Parathyroid adenoma (tissue), 2 donors: Measurements from ENCODE around the gene CCDC83.

Source experiments
- H2AFZ ChIP-seq: fragments of 300-600 bp; sonication (generic); one replicate; pipeline ENCODE4 v1.7.0; 2017; ENCODE audit warnings: antibody characterized with exemption, mild to moderate bottlenecking
- H3K27ac ChIP-seq: fragments of 300-600 bp; sonication (generic); one replicate; pipeline ENCODE4 v1.7.0; 2017
- H3K27me3 ChIP-seq: fragments of 300-600 bp; sonication (generic); one replicate; pipeline ENCODE4 v1.7.0; 2017; ENCODE audit warnings: low read length; ENCODE audit not compliant: control insufficient read depth, insufficient read depth
- H3K36me3 ChIP-seq: fragments of 300-600 bp; sonication (generic); one replicate; pipeline ENCODE4 v1.7.0; 2017; ENCODE audit warnings: low read length; ENCODE audit not compliant: control insufficient read depth, insufficient read depth
- H3K4me1 ChIP-seq: fragments of 300-600 bp; sonication (generic); one replicate; pipeline ENCODE4 v1.7.0; 2017; ENCODE audit warnings: control low read depth
- H3K4me2 ChIP-seq: fragments of 300-600 bp; sonication (generic); one replicate; pipeline ENCODE4 v1.7.0; 2017; ENCODE audit warnings: low read length
- H3K4me3 ChIP-seq: fragments of 300-600 bp; sonication (generic); one replicate; pipeline ENCODE4 v1.7.0; 2017; ENCODE audit warnings: low read depth, low read length
- H3K79me2 ChIP-seq: fragments of 300-600 bp; sonication (generic); one replicate; pipeline ENCODE4 v1.7.0; 2017; ENCODE audit warnings: control low read depth
- H3K9ac ChIP-seq: fragments of 300-600 bp; sonication (generic); one replicate; pipeline ENCODE4 v1.7.0; 2017; ENCODE audit warnings: mild to moderate bottlenecking
- H3K9me3 ChIP-seq: fragments of 300-600 bp; sonication (generic); one replicate; pipeline ENCODE4 v1.7.0; 2017; ENCODE audit warnings: low read length; ENCODE audit not compliant: control insufficient read depth
- CTCF ChIP-seq: fragments of 300-600 bp; sonication (generic); IDR thresholded peaks from one replicate; pipeline ENCODE4 v1.7.0; 2017; ENCODE audit warnings: antibody characterized with exemption, mild to moderate bottlenecking
- donor health status: primary hyperparathyroidism.

The CCDC83 gene

DNA sequence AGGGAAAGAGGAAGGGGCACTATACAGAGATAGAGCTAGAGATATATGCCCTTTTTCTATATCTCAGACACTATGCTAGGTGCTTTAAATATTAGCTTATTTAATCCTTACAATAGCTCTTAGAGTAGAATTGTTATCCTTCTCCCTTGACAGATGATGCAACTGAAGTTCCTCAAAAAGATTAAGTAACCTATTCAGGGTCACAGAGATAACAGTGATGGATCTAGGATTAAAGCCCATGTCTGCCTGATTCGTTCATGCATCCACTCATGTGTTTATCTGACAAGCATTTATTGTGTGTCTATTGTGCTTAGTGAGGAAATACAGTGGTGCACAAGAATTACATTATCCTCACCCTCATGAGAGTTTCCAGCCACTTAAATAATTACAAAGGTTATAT is 8.7 kb downstream of the CCDC83 start:
- H2AFZ ChIP-seq: no peak overlapping the region
- no peaks in the 10 kb centered on the region for H3K27me3 ChIP-seq
- no peaks in the 10 kb centered on the region for H3K79me2 ChIP-seq
- H3K9ac ChIP-seq: no peak overlapping the region
- no peaks in the 10 kb centered on the region for H3K9me3 ChIP-seq
- H3K4me2 ChIP-seq: no peak overlapping the region
- no peaks in the 10 kb centered on the region for H3K36me3 ChIP-seq
- TF ChIP-seq CTCF: no peak
- no peak overlapping the region for H3K4me3 ChIP-seq
- H3K4me1 ChIP-seq: no peaks in the 10 kb centered on the region
- no peak overlapping the region for H3K27ac ChIP-seq

DNA sequence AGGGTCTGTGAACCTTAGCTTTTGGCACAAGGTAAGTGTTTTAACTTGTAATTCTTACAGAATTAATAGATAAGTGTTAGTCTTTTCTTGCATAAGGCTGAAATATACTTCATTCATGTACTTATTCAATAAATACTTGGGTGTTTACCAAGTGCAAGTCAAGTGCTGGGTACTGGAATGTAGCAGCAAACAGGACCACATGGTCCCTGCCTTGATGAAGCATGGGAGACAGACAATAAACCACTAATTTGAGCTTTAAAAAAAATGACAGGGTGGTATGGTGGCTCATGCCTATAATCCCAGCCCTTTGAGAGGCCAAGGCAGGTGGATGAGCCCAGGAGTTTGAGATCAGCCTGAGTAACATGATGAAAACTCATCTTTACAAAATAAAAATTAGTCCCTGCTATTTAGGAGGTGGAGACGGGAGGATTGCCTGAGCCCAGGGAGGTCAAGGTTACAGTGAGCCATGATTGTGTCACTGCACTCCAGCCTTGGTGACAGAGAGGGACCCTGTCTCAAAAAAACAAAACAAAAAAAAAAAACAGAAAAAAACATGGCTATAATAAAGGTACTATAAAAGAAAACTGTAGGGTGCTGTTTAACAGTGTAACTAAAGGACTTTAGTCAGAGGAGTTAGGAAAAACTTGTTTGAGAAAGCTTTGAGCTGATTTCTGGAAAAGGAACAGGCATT is 11.1 kb downstream of the CCDC83 start:
- Histone ChIP-seq H3K27me3 (no peaks in the 10 kb centered on the region), H3K79me2 (no peaks in the 10 kb centered on the region), H2AFZ (no peak overlapping the region), H3K9me3 (no peaks in the 10 kb centered on the region), H3K4me2 (no peak overlapping the region), H3K4me1 (no peaks in the 10 kb centered on the region), H3K4me3 (no peak overlapping the region), H3K36me3 (no peaks in the 10 kb centered on the region), H3K27ac (no peak overlapping the region), H3K9ac (no peak overlapping the region)
- TF ChIP-seq CTCF: no peak

DNA sequence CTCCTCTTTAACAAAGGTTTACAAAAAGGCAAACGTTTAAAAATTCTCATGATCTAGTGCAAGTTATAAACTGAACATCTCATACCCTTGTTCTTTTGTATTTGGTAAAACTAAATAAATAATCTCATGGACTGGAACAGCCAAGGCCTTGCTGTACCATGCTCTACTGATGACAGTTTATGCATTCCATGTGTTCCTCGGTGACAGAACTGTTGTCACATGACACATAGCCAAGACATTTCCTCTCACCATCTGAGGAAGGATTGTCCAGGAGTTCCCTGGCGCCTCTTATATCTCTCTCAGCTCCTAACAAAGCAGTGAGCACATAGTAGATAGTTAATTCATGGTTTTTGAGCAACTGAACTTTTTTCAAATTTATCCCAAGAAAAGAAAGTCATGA is 12.6 kb downstream of the CCDC83 start:
- Histone ChIP-seq H3K27me3 (no peaks in the 10 kb centered on the region), H3K4me2 (no peak overlapping the region), H2AFZ (no peak overlapping the region), H3K4me3 (no peak overlapping the region), H3K9ac (no peak overlapping the region), H3K9me3 (no peaks in the 10 kb centered on the region), H3K79me2 (no peaks in the 10 kb centered on the region), H3K27ac (no peak overlapping the region), H3K4me1 (no peaks in the 10 kb centered on the region), H3K36me3 (no peaks in the 10 kb centered on the region)
- TF ChIP-seq CTCF: no peak

DNA sequence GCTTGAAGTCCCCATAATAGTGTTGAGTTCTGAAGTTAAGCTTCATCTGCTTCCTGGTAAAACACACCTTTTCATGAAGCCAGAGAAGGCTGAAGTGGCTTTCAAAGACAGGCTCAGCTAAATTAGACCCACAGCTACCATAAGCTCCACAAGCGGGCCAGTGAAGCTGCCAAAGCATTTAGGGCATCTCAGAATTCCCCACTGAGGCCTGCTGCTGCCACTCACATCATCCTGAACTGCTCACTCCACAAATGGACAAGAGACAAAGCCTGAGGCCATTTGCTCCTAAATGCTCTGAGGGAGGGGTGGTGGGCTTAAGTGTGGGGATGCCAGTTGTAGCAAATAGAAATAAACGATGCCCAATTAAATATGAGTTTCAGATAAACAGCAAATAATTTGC is 14.6 kb downstream of the CCDC83 start:
- no peak overlapping the region for H3K9ac ChIP-seq
- no peak for TF ChIP-seq CTCF
- H3K79me2 ChIP-seq: no peaks in the 10 kb centered on the region
- H3K27ac ChIP-seq: no peak overlapping the region
- H3K27me3 ChIP-seq: no peaks in the 10 kb centered on the region
- no peak overlapping the region for H2AFZ ChIP-seq
- no peak overlapping the region for H3K4me3 ChIP-seq
- no peaks in the 10 kb centered on the region for H3K36me3 ChIP-seq
- no peaks in the 10 kb centered on the region for H3K9me3 ChIP-seq
- H3K4me1 ChIP-seq: no peaks in the 10 kb centered on the region
- H3K4me2 ChIP-seq: no peak overlapping the region

GRCh38 chr11:85874265-85874664 is 19.1 kb downstream of the CCDC83 start:
- H3K27ac ChIP-seq: no peak overlapping the region
- no peak overlapping the region for H3K9ac ChIP-seq
- H3K4me2 ChIP-seq: no peak overlapping the region
- no peaks in the 10 kb centered on the region for H3K79me2 ChIP-seq
- no peak overlapping the region for H3K4me3 ChIP-seq
- no peak overlapping the region for H2AFZ ChIP-seq
- H3K9me3 ChIP-seq: no peaks in the 10 kb centered on the region
- no peak for TF ChIP-seq CTCF
- H3K36me3 ChIP-seq: no peaks in the 10 kb centered on the region
- H3K27me3 ChIP-seq: no peaks in the 10 kb centered on the region
- H3K4me1 ChIP-seq: no peaks in the 10 kb centered on the region
